ENCODE data around the gene RYR1. TPM values are rescaled to one million over a fixed set of nuclear protein-coding genes. Genes with fewer than 3 reads are reported as not detected.
"Not testable (repeated sequence)": the region's sequence is repeated elsewhere in the genome, so short reads cannot be mapped to it uniquely, and the experiment has no call there.

The RYR1 gene
- total RNA-seq, 1 donor from 2014 or later, result 3.8 TPM

DNA sequence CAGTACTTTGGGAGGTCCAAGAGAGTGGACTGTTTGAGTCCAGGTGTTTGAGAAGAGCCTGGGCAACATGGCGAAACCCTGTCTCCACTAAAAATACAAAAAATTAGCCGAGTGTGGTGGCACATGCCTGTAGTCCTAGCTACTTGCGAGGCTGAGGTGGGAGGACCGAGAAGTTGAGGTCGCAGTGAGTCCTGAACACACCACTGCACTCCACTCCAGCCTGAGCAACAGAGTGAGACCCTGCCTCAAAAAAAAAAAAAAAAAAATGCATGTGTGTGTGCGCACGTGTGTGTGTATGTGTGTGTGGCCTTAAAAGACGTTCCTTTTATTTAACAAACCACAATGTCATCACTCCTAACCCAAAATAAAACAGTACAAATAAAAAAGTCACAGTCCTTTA, 121.7 kb downstream of the RYR1 start:
- Mint-ChIP-seq H3K4me1 (ENCODE audit: low read depth) (peaks cover 51% of the 10 kb centered on the region), H3K4me3 (no peak overlapping the region), H3K27ac (no peak overlapping the region), H3K9me3 (no peaks in the 10 kb centered on the region), H3K27me3 (ENCODE audit: insufficient read depth) (peaks cover 1% of the 10 kb centered on the region), H3K36me3 (ENCODE audit: low read depth) (peaks cover 4% of the 10 kb centered on the region)
- intact Hi-C loops (cut with micrococcal nuclease), result loop anchor here (10.0 kb wide), 1 partner anchor 300 kb away; no protein-coding TSS in a partner anchor
- no peak for DNase-seq (ENCODE audit: low spot score)

DNA sequence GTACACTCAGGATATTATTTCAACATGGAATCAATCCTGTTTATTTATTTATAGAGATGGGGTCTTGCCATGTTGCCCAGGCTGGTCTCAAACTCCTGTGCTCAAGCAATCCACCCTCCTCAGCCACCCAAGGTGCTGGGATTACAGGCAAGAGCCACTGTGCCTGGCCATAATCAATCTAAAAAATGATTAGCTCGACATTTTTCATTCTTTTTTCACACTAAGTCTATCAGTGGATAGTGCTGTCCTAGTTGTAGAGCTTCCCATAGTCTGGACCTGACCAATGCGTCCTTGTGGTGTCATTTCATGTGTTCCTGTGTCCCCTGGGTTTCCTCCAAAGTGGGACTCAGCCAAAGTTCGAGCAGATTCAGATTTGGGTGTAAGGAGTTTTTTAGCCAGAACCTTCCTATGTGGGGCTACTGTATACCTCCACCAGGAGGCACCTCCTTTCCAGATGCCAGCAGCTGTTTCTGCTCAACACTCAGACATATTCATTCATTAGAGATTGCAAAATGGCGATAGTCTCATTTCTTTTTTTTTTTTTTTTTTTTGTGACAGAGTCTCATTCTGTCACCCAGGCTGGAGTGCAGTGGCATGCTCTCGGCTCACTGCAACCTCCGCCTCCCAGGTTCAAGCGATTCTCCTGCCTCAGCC, 123.2 kb downstream of the RYR1 start:
- intact Hi-C loops (cut with micrococcal nuclease), result loop anchor here (10.0 kb wide), 1 partner anchor 298 kb away; no protein-coding TSS in a partner anchor
- no peak overlapping the region for H3K4me3 Mint-ChIP-seq
- no peak overlapping the region for H3K27ac Mint-ChIP-seq

DNA sequence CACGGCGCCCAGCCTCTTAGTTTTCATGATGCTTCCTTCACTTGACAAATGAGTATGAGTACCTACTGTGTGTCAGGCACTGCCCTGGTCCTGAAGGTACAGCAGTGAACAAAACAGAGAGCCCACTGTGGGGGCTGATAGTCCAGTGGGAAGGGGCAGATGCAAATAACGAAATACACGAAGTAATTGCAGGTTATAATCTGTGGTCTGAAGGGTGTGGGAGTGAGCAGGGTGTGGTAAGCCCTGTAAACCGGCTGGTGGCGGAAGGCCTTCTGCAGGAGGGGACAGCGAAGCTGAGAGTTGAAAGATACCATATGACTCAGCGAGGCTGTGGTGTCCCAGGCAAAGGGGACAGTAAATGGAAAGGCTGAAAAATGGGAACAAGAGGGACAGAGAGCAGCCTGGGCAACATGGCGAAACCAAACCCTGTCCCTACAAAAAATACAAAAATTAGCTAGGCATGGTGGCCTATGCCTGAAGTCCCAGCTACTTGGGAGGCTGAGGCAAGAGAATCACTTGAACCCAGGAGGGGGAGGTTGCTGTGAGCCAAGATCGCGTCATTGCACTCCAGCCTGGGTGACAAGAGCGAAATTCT, 123.8 kb downstream of the RYR1 start:
- no peak overlapping the region for H3K4me3 Mint-ChIP-seq
- H3K27ac Mint-ChIP-seq, result peak overlapping the region; percentile 68
- H3K9me3 Mint-ChIP-seq, result no peaks in the 10 kb centered on the region
- H3K4me1 Mint-ChIP-seq (ENCODE audit: low read depth), result peaks cover 53% of the 10 kb centered on the region
- DNase-seq (ENCODE audit: low spot score), result peak; percentile 15
- peaks cover 4% of the 10 kb centered on the region for H3K36me3 Mint-ChIP-seq (ENCODE audit: low read depth)
- H3K27me3 Mint-ChIP-seq (ENCODE audit: insufficient read depth), result peaks cover 7% of the 10 kb centered on the region
- intact Hi-C loops (cut with micrococcal nuclease), result loop anchor here (10.0 kb wide), 1 partner anchor 297 kb away; no protein-coding TSS in a partner anchor

More for the DNA sequence above, 123.2 kb downstream of the RYR1 start:
- Mint-ChIP-seq H3K27me3 (ENCODE audit: insufficient read depth) (peaks cover 1% of the 10 kb centered on the region), H3K4me1 (ENCODE audit: low read depth) (peaks cover 48% of the 10 kb centered on the region), H3K9me3 (no peaks in the 10 kb centered on the region), H3K36me3 (ENCODE audit: low read depth) (peaks cover 4% of the 10 kb centered on the region)
- no peak for DNase-seq (ENCODE audit: low spot score)

DNA sequence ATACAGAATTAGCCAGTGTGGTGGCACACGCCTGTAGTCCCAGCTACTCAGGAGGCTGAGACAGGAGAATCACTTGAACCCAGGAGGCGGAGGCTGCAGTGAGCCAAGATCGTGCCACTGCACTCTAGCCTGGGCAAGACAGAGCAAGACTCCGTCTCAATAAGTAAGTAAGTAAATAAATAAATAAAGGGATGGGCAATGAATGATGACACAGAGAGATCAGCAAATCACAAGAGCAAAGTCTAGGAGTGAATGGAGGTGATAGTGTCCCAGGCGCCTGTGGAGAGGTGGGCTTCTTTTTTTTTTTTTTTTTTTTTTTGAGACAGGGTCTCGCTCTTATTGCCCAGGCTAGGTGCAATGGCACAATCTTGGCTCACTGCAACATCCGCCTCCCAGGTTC, 125.4 kb downstream of the RYR1 start:
- not testable (repeated sequence) for H3K9me3 Mint-ChIP-seq; H3K27ac Mint-ChIP-seq; H3K36me3 Mint-ChIP-seq (ENCODE audit: low read depth); H3K4me3 Mint-ChIP-seq; DNase-seq (ENCODE audit: low spot score)
- intact Hi-C loops (cut with micrococcal nuclease), result loop anchor here (1.0 to 10.0 kb wide), 3 partner anchors 15 to 296 kb away; partner anchors contain the start of gene EIF3K
- peaks cover 59% of the 10 kb centered on the region for H3K4me1 Mint-ChIP-seq (ENCODE audit: low read depth)
- H3K27me3 Mint-ChIP-seq (ENCODE audit: insufficient read depth), result peaks cover 19% of the 10 kb centered on the region

- Mint-ChIP-seq H3K9me3 (no peaks in the 10 kb centered on the region), H3K4me1 (ENCODE audit: low read depth) (peaks cover 56% of the 10 kb centered on the region), H3K27ac (peak overlapping the region; percentile 76), H3K4me3 (peak overlapping the region; percentile 38), H3K27me3 (ENCODE audit: insufficient read depth) (peaks cover 23% of the 10 kb centered on the region), H3K36me3 (ENCODE audit: low read depth) (peaks cover 4% of the 10 kb centered on the region)
- peak; percentile 47 for DNase-seq (ENCODE audit: low spot score)
- intact Hi-C loops (cut with micrococcal nuclease), result loop anchor here (1.0 to 10.0 kb wide), 3 partner anchors 15 to 295 kb away; partner anchors contain the start of gene EIF3K
Measured at GRCh38 chr19:38559428-38560401, 126.2 kb downstream of the RYR1 start.

- intact Hi-C loops (cut with micrococcal nuclease), result no loop called here
- peaks cover 4% of the 10 kb centered on the region for H3K36me3 Mint-ChIP-seq (ENCODE audit: low read depth)
- peaks cover 51% of the 10 kb centered on the region for H3K4me1 Mint-ChIP-seq (ENCODE audit: low read depth)
- no peak overlapping the region for H3K27ac Mint-ChIP-seq
- no peaks in the 10 kb centered on the region for H3K9me3 Mint-ChIP-seq
- H3K4me3 Mint-ChIP-seq, result peak overlapping the region; percentile 22
- DNase-seq (ENCODE audit: low spot score), result no peak
- peaks cover 29% of the 10 kb centered on the region for H3K27me3 Mint-ChIP-seq (ENCODE audit: insufficient read depth)
Measured at GRCh38 chr19:38561053-38561606, 127.6 kb downstream of the RYR1 start.

DNA sequence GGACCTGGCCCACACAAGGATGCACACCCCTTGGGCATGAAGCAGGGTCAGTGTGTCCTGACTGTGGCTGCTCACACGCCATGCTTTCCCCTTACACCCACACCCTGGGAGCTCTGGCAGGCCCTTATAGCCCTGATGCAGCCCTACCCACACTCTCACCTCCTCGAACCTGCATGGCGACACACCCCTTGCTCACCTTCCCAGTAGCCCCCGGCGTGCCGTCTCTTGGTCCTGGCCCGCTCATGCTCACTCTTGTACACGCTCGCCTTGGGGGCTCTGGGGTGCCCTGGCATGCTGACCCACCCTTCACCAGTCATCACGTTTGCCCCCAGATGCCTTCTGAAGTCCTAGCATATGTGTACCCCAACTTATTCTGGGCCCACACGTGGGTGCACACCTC, 128.2 kb downstream of the RYR1 start:
- Mint-ChIP-seq H3K4me3 (no peak overlapping the region), H3K36me3 (ENCODE audit: low read depth) (peaks cover 4% of the 10 kb centered on the region), H3K27ac (peak overlapping the region; percentile 3), H3K9me3 (no peaks in the 10 kb centered on the region), H3K4me1 (ENCODE audit: low read depth) (peaks cover 50% of the 10 kb centered on the region), H3K27me3 (ENCODE audit: insufficient read depth) (peaks cover 33% of the 10 kb centered on the region)
- intact Hi-C loops (cut with micrococcal nuclease), result no loop called here
- DNase-seq (ENCODE audit: low spot score), result no peak

GRCh38 chr19:38562096-38562495, 128.6 kb downstream of the RYR1 start:
- Mint-ChIP-seq H3K27me3 (ENCODE audit: insufficient read depth) (peaks cover 35% of the 10 kb centered on the region), H3K4me1 (ENCODE audit: low read depth) (peaks cover 45% of the 10 kb centered on the region), H3K4me3 (no peak overlapping the region), H3K36me3 (ENCODE audit: low read depth) (peaks cover 4% of the 10 kb centered on the region), H3K27ac (peak overlapping the region; percentile 3), H3K9me3 (no peaks in the 10 kb centered on the region)
- DNase-seq (ENCODE audit: low spot score), result no peak
- intact Hi-C loops (cut with micrococcal nuclease), result no loop called here

GRCh38 chr19:38563475-38563874, 130.0 kb downstream of the RYR1 start:
- peaks cover 4% of the 10 kb centered on the region for H3K36me3 Mint-ChIP-seq (ENCODE audit: low read depth)
- no peaks in the 10 kb centered on the region for H3K9me3 Mint-ChIP-seq
- no peak for DNase-seq (ENCODE audit: low spot score)
- intact Hi-C loops (cut with micrococcal nuclease), result no loop called here
- H3K4me1 Mint-ChIP-seq (ENCODE audit: low read depth), result peaks cover 35% of the 10 kb centered on the region
- no peak overlapping the region for H3K4me3 Mint-ChIP-seq
- peaks cover 39% of the 10 kb centered on the region for H3K27me3 Mint-ChIP-seq (ENCODE audit: insufficient read depth)
- H3K27ac Mint-ChIP-seq, result no peak overlapping the region

- Mint-ChIP-seq H3K27me3 (ENCODE audit: insufficient read depth) (peaks cover 40% of the 10 kb centered on the region), H3K9me3 (no peaks in the 10 kb centered on the region), H3K4me1 (ENCODE audit: low read depth) (peaks cover 24% of the 10 kb centered on the region), H3K36me3 (ENCODE audit: low read depth) (peaks cover 4% of the 10 kb centered on the region), H3K27ac (no peak overlapping the region), H3K4me3 (peak overlapping the region; percentile 47)
- no peak for DNase-seq (ENCODE audit: low spot score)
- intact Hi-C loops (cut with micrococcal nuclease), result loop anchor here (1.0 kb wide), 1 partner anchor 27 kb away; no protein-coding TSS in a partner anchor
Measured at GRCh38 chr19:38564981-38565690, 131.6 kb downstream of the RYR1 start.

- Mint-ChIP-seq H3K27ac (no peak overlapping the region), H3K27me3 (ENCODE audit: insufficient read depth) (peaks cover 39% of the 10 kb centered on the region), H3K36me3 (ENCODE audit: low read depth) (peaks cover 4% of the 10 kb centered on the region), H3K4me1 (ENCODE audit: low read depth) (peaks cover 21% of the 10 kb centered on the region), H3K4me3 (peak overlapping the region; percentile 54), H3K9me3 (no peaks in the 10 kb centered on the region)
- intact Hi-C loops (cut with micrococcal nuclease), result loop anchor here (1.0 kb wide), 1 partner anchor 27 kb away; no protein-coding TSS in a partner anchor
- no peak for DNase-seq (ENCODE audit: low spot score)
Measured at GRCh38 chr19:38565691-38566105, 132.2 kb downstream of the RYR1 start.
